Stimulated activated CD8-positive, alpha-beta memory T cell treated with anti-CD3 and anti-CD28 coated beads, Interleukin-4, amount 100 ng/mL, for 1 hour (primary cell): ENCODE measurements around the gene DNAJC16.
"Not testable (repeated sequence)": the region's sequence is repeated elsewhere in the genome, so short reads cannot be mapped to it uniquely, and the experiment has no call there.

Experiments
- DNase-seq, 2 donors: peaks; one replicate each; pipeline ENCODE4 v3.0.0-alpha.2; 2020; ENCODE audit warnings: low read depth in 2 of 2, low spot score in 1 of 2

The DNAJC16 gene

GRCh38 chr1:15526490-15527339 is at the start of gene DNAJC16:
Gene DNAJC16, plus strand, starts transcription at chr1:15526848. Its CDS starts 2,258 bp downstream, at chr1:15529106.
- DNase-seq, result peak; percentile 90 to 93

- DNase-seq, result no peak
Measured at GRCh38 chr1:15476927-15477326, 49.7 kb upstream of the DNAJC16 start.

GRCh38 chr1:15477646-15478212 is 48.9 kb upstream of the DNAJC16 start:
- no peak for DNase-seq

GRCh38 chr1:15479654-15480347 is 46.8 kb upstream of the DNAJC16 start:
- DNase-seq, result no peak

GRCh38 chr1:15482455-15482854 is 44.2 kb upstream of the DNAJC16 start:
- not testable (repeated sequence) for DNase-seq

GRCh38 chr1:15482983-15483543 is 43.6 kb upstream of the DNAJC16 start:
- not testable (repeated sequence) for DNase-seq

DNA sequence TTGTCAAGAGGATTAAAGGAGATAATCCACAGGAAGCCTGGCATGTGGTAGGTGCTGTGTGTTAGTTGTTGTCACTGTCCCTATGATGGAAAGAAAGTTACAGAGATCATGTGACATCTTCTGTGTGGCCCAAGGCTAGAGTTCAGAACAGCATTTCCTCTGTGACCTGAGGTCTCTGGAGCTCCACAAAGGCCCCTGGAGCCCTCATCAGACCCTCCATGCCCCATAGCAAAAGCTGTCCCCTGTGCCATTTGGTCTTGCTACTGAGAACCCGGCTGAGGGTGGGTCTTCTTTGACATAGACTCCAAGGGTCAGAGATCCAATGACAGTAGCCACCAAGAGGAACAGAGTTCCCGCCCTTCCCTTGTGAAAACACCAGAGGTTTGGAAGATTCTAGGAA is 42.7 kb upstream of the DNAJC16 start:
- DNase-seq, result no peak

DNA sequence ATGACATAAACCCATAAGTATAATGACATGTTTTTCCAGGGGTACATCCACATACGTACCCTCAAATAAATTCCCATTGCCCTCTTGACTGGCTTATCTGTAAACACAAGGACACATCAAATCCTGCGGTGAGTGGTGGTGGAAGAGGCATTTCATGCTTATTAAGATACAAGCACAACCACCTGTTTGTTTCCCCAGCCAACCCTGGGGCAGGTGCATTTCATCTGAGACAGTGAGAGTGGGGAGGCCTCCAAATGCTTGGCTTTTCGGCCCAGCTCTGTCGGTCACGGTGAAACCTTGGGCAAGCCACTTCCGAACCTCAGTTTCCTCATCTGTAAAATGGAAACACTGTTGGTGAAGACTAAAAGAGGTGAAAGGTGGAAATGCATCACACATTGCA is 42.2 kb upstream of the DNAJC16 start:
- DNase-seq, result not testable (repeated sequence)

DNA sequence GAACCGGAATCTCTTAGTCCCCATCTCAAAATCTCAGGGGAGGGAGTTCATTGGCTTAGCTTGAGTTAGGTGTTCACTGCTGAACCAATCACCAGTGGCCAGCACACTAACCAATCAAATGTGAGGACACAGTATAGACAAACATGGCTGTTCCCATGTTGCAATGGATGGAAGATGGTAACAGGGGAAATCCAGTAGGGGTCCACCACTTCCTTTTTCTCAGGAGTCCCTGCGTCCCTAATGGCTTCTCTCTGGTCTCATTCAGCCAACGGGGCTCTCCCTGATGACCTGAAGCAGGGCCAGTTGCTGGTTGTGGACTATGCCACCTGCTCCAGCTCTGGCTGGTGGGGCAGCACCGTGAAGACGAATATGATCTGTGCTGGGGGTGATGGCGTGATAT is 41.0 kb upstream of the DNAJC16 start:
- no peak for DNase-seq

GRCh38 chr1:15486844-15487610 is 39.6 kb upstream of the DNAJC16 start:
- not testable (repeated sequence) for DNase-seq

- no peak for DNase-seq
Measured at GRCh38 chr1:15488371-15488770, 38.3 kb upstream of the DNAJC16 start.

GRCh38 chr1:15489052-15489736 is 37.5 kb upstream of the DNAJC16 start:
- no peak for DNase-seq

- DNase-seq, result not testable (repeated sequence)
Measured at GRCh38 chr1:15491010-15491409, 35.6 kb upstream of the DNAJC16 start.

GRCh38 chr1:15492596-15492995 is 34.1 kb upstream of the DNAJC16 start:
- DNase-seq, result no peak

- no peak for DNase-seq
Measured at GRCh38 chr1:15493869-15494390, 32.7 kb upstream of the DNAJC16 start.

DNA sequence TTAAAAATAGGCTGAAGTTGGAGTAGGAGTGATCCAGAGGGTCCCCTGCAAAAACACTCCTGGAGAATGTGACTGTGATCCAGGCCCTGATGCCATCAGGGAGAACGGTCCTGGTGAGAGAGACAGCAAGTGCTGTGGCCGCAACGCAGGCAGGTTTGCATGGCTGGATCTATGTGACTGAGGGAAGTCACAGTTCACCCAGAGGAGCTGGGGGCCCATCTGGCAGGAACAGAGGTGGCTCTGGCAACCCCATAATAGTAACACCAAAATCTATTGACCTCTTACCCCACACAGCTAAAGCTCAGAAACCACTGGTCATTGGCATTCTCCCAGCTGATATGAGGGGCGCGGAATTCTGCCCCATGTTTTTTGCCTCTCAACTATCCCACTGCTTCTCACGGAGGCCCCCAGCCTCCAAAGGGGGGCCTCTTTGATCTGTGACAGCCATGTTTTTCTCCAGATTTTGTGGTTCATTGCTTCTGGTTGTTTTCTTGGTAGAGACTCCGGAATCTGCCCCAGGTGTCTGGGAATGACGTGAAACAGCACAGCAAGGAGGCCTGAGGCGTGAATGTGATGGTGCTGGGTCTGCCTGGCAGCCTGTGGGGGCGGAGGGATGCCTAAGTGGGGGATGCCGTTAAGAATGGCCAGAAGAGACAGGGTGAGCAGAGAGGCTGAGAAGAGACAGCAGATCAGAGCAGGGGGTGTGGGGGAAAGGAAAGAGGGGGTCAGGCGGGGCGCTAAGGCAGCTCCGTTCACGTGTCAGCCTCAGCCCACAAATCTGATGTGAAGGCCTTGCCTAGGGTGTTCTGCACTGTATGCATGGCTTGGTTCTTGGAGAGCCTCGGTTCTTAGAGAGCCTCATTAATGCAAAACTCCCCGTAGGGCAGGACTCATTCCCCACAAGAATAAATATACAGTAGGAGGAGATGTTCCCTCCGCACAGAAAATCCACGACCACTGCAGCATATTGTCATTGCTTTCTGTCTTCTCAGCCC is 26.2 kb upstream of the DNAJC16 start:
- DNase-seq, result no peak

GRCh38 chr1:15501208-15502032 is 25.2 kb upstream of the DNAJC16 start:
- DNase-seq, result no peak

- no peak for DNase-seq
Measured at GRCh38 chr1:15504436-15504835, 22.2 kb upstream of the DNAJC16 start.
